SK-N-SH (cell line): Measurements from ENCODE around the gene RPL4.

Experiments
- CTCF ChIP-seq: fragments of 200-600 bp; sonication (generic); IDR thresholded peaks from 2 replicates; pipeline ENCODE4 v1.6.1; 2017; ENCODE audit warnings: antibody characterized with exemption, mild to moderate bottlenecking, moderate library complexity
- USF1 ChIP-seq: IDR thresholded peaks from 2 replicates; pipeline ENCODE4 v1.4.0; 2012; ENCODE audit warnings: low read depth, borderline replicate concordance

GRCh38 chr15:66496951-66497501 lies 7.6 kb downstream of the RPL4 start:
- TF ChIP-seq USF1 (no peak), CTCF (no peak)
